ENCODE results near the gene CDC27.

DNA sequence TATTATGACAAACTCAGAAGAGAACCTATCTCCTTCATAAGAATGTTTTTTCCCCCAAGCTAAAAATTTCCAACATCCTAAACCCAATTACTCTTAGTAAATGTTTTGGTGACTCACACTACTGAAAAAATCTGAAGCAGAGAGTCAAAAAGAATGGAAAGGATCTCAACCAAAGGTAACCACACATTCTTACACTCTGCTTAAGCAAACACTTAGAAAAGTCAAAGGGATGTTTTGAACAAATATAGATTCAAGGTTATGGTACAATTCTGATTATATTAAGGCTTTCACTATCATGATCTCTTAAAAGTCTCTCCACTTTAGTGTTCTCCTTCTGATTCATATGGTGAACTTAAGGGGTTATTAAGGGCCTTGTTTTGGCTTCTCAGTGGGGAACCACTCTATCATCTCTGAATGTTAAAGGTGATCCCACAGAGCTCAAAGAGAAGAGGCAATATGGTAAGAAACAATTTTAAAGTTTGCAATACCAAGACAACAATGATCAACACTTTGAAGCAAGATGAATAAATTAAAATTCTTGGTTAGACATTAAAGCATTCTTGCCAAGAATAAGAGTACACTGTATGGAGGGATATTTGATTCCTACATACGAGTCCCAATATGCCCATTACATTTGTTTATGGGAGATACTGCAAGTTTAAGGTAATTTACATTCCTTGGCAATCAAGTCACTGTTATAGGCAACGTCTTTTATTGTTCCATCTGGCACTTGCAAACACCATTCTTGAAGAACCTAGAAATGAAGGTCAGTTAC is 69.2 kb downstream of the CDC27 start:
- TF ChIP-seq CTCF (conservative IDR thresholded peaks at IDR 0.05; ENCODE audit: low read depth, low read length), result no peak
- TF ChIP-seq EZH2 (IDR thresholded peaks at IDR 0.05; ENCODE audit: borderline replicate concordance, low read depth, low read length, poor library complexity, severe bottlenecking), result no peak
